GM12878 (cell line): ENCODE measurements around the gene METTL9. TPM values are rescaled to one million over a fixed set of nuclear protein-coding genes. Genes with fewer than 3 reads are reported as not detected.

Source experiments
- ATAC-seq: fragments of 200-7000 bp; cut with Tn5 transposase; 3 replicates; pipeline ENCODE4 v1.9.1; 2020; ENCODE audit warnings: mild to moderate bottlenecking, moderate library complexity
- BruUV-seq: library from RNA; stranded (reverse); fragments of 400-500 nt; replicated peaks from 2 replicates; lab custom pipeline; 2021; lab: Mats Ljungman, UMichigan
- CTCF ChIA-PET: fragments of 300-600 bp; sonication (Branson Sonifier 250); formaldehyde crosslinking; extraction: SDS; loops from one replicate; lab custom pipeline; 2021; ENCODE audit warnings: inconsistent platforms; lab: Yijun Ruan, JAX
- POLR2A ChIA-PET: fragments of 350-600 bp; formaldehyde crosslinking; extraction: SDS; loops from one replicate; lab custom pipeline; 2021; ENCODE audit warnings: inconsistent platforms; lab: Charles Lee
- RAD21 ChIA-PET: fragments of 300-600 bp; sonication (Branson Sonifier 250); formaldehyde crosslinking; loops from one replicate; lab custom pipeline; 2023; ENCODE audit warnings: antibody characterized with exemption; ENCODE audit not compliant: unreplicated experiment; lab: Charles Lee
- SMC1A ChIA-PET: fragments of 300-600 bp; sonication (Branson Sonifier 250); formaldehyde crosslinking; loops from one replicate; lab custom pipeline; 2023; ENCODE audit not compliant: unreplicated experiment, uncharacterized antibody; lab: Charles Lee
- DNase-seq: peaks from one replicate; pipeline ENCODE4 v3.0.0-alpha.2; 2011; ENCODE audit warnings: low read depth, low spot score
- FAIRE-seq: peaks from 3 replicates; lab custom pipeline; 2011; peaks lifted over from hg19 to GRCh38; lab: Jason Lieb, UNC
- H2AFZ ChIP-seq: 2 replicates; pipeline ENCODE4 v1.6.0; 2011; ENCODE audit warnings: low read depth, low read length, control low read depth; ENCODE audit not compliant: control insufficient read depth
- H3K27ac ChIP-seq: 2 replicates; pipeline ENCODE4 v1.5.1; 2011; ENCODE audit warnings: control low read depth; ENCODE audit not compliant: control insufficient read depth, insufficient read depth
- H3K27me3 ChIP-seq, 2 experiments: replicated peaks in 1 of 2; 2 replicates each; pipeline versions ENCODE4 v1.6.0 to v1.6.1; 2011; ENCODE audit warnings: low read length in 1 of 2; ENCODE audit not compliant: control insufficient read depth in 2 of 2, insufficient read depth in 2 of 2
- H3K36me3 ChIP-seq, 2 experiments: 2 replicates each; pipeline ENCODE4 v1.5.1; 2011; ENCODE audit warnings: low read length in 1 of 2; ENCODE audit not compliant: control insufficient read depth in 2 of 2, insufficient read depth in 2 of 2
- H3K4me1 ChIP-seq: 2 replicates; pipeline ENCODE4 v1.6.1; 2011; ENCODE audit warnings: mild to moderate bottlenecking, low read length, moderate library complexity, mixed read lengths; ENCODE audit not compliant: control insufficient read depth, insufficient read depth
- H3K4me2 ChIP-seq: 2 replicates; pipeline ENCODE4 v1.6.0; 2011; ENCODE audit warnings: control low read depth; ENCODE audit not compliant: control insufficient read depth, insufficient read depth
- H3K4me3 ChIP-seq: fragments of 200-600 bp; sonication (generic); 2 replicates; pipeline ENCODE4 v1.5.1; 2016
- H3K79me2 ChIP-seq: 2 replicates; pipeline ENCODE4 v1.6.0; 2011; ENCODE audit warnings: low read length; ENCODE audit not compliant: control insufficient read depth, insufficient read depth
- H3K9ac ChIP-seq: 2 replicates; pipeline ENCODE4 v1.8.0; 2011; ENCODE audit warnings: low read length, control low read depth, mixed read lengths; ENCODE audit not compliant: control insufficient read depth, insufficient read depth
- H3K9me3 ChIP-seq: replicated peaks from 3 replicates; pipeline ENCODE4 v1.5.1; 2011; ENCODE audit warnings: mild to moderate bottlenecking, low read length; ENCODE audit not compliant: control insufficient read depth, insufficient read depth
- H4K20me1 ChIP-seq: 2 replicates; pipeline ENCODE4 v1.6.0; 2011; ENCODE audit not compliant: control insufficient read depth, insufficient read depth
- ATF7 ChIP-seq: fragments of 450-650 bp; IDR thresholded peaks from 2 replicates; pipeline ENCODE4 v1.6.1; 2016; ENCODE audit warnings: low read depth, mild to moderate bottlenecking
- BHLHE40 ChIP-seq, 2 experiments: fragments of 450-650 bp in 1 of 2; IDR thresholded peaks; 2 replicates each; pipeline ENCODE4 v1.6.1; 2011 to 2017; ENCODE audit warnings: low read depth in 2 of 2, borderline replicate concordance in 1 of 2, improper control_type of control experiment in 1 of 2, low read length in 1 of 2, mild to moderate bottlenecking in 1 of 2
- KAT2A ChIP-seq: conservative IDR thresholded peaks from 2 replicates; pipeline ENCODE4 v1.6.1; 2011; ENCODE audit warnings: low read depth, low read length; ENCODE audit not compliant: control insufficient read depth
- RCOR1 ChIP-seq: conservative IDR thresholded peaks from 2 replicates; pipeline ENCODE4 v1.6.1; 2012; ENCODE audit warnings: low read depth, low read length, improper control_type of control experiment
- SREBF1 ChIP-seq: IDR thresholded peaks from 2 replicates; pipeline ENCODE4 v1.6.1; 2012; ENCODE audit warnings: mild to moderate bottlenecking, low read length
- ZBTB33 ChIP-seq: fragments of 450-650 bp; IDR thresholded peaks from 2 replicates; pipeline ENCODE4 v1.6.1; 2017; ENCODE audit warnings: mild to moderate bottlenecking
- WGBS: methylation state at CpG from one replicate; pipeline ENCODE4 v1.1.6; 2016; ENCODE audit warnings: low lambda C conversion rate; ENCODE audit not compliant: insufficient replicate concordance, insufficient coverage; ENCODE audit errors: missing lambda C conversion rate; 5-methylcytosine and 5-hydroxymethylcytosine counted together
- in situ Hi-C: fragments of 300-500 bp; cut with MboI; formaldehyde crosslinking; loops from 9 replicates; pipeline ENCODE4 v1.14.3; 2018; ENCODE audit warnings: mixed read lengths
- intact Hi-C: fragments of 100-400 bp; cut with micrococcal nuclease; formaldehyde crosslinking; loops from one replicate; pipeline ENCODE4 v1.14.2; 2022; ENCODE audit not compliant: unreplicated experiment
- polyA plus RNA-seq, 11 experiments: library from polyadenylated mRNA; depleted of rRNA in 4 of 11; unstranded in 6 of 11; stranded (reverse) in 5 of 11; fragments of >200 nt; fragmentation: Nextera tagmentation in 4 of 11; fragmentation: Illumina TruSeq in 1 of 11; extraction: Ambion mirVana in 4 of 11; extraction: Trizol in 1 of 11; gene quantifications; 1 replicate in 1 of 11; 2 replicates in 10 of 11; pipeline versions ENCODE4 v1.2.1 to v1.2.3, GENCODE V29; 2011 to 2016; ENCODE audit warnings: inconsistent platforms in 2 of 11, missing spikeins in 2 of 11, low read depth in 1 of 11
- total RNA-seq, 4 experiments: library from RNA; depleted of rRNA in 3 of 4; stranded (reverse); fragments of >200 nt in 3 of 4; fragmentation: Illumina TruSeq in 1 of 4; extraction: Trizol in 1 of 4; gene quantifications; 2 replicates each; pipeline versions ENCODE4 v1.2.1 to v1.2.3, GENCODE V29; 2013 to 2021

METTL9 gene
- total and polyA plus RNA-seq, 10 of the 15 experiments (the other 5 are each of a cell fraction or from before 2014, with no cell fraction given) = 19.4 to 119 (median 101) TPM

DNA sequence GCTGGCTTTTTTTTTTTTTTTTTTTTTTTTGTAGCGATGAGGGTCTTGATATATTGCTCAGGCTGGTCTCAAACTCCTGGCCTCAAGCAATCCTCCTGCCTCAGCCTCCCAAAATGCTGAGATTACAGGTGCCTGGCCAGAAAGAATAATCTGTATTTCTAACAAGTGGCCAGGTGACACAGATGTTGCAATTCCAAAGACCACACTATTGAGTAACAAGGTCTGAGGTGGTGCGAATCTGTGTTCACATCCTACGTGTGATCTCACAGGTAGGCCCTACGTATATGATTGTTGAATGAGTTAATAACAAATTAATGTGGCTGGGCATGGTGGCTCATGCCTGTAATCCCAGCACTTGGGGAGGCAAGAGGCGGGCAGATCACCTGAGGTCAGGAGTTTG lies 97.7 kb downstream of the METTL9 start:
- Histone ChIP-seq H3K36me3 (no peaks in the 10 kb centered on the region), H2AFZ (no peak overlapping the region), H3K9me3 (no peaks in the 10 kb centered on the region; the same call in 2 of the 3 replicates), H4K20me1 (no peaks in the 10 kb centered on the region), H3K27ac (no peak overlapping the region), H3K9ac (no peak overlapping the region), H3K4me3 (no peak overlapping the region), H3K4me1 (no peaks in the 10 kb centered on the region), H3K27me3 (no peaks in the 10 kb centered on the region; a peak in 1 of 4 replicates), H3K4me2 (no peak overlapping the region), H3K79me2 (no peaks in the 10 kb centered on the region)
- BruUV-seq = no TSS peak
- ATAC-seq = no peak
- no peak for FAIRE-seq
- ChIA-PET CTCF (interaction anchor here (0.6 to 5.3 kb wide), 3 partner anchors 14 to 487 kb away, joined by 3 to 39 read pairs (median 5); no protein-coding TSS in a partner anchor), RAD21 (no interaction called here), SMC1A (no interaction called here), POLR2A (interaction anchor here (0.9 kb wide), 1 partner anchor 10 kb away, joined by 3 read pairs; no protein-coding TSS in a partner anchor)
- WGBS = 56% methylated on average over 4 of the region's 5 CpGs
- TF ChIP-seq ZBTB33 = no peak
- TF ChIP-seq KAT2A = no peak
- no peak for TF ChIP-seq RCOR1
- no peak for TF ChIP-seq BHLHE40 (IDR thresholded peaks at IDR 0.05; ENCODE audit: borderline replicate concordance in 1 of 2, low read depth in 2 of 2, low read length in 1 of 2)
- no peak for TF ChIP-seq ATF7
- TF ChIP-seq SREBF1 = no peak
- DNase-seq = no peak
- intact Hi-C loops = no loop called here
- in situ Hi-C loops = no loop called here
